RWPE1 (cell line): ENCODE results near the gene RACK1.

ENCODE experiments used
- CTCF ChIA-PET: fragments of 350-600 bp; sonication (Branson Sonifier 250); formaldehyde crosslinking; extraction: SDS; loops from one replicate; lab custom pipeline; 2021; lab: Yijun Ruan, JAX
- POLR2A ChIA-PET: fragments of 400-600 bp; formaldehyde crosslinking; extraction: SDS; loops from one replicate; lab custom pipeline; 2020; ENCODE audit warnings: antibody characterized with exemption; ENCODE audit not compliant: low non-redundant PET; lab: Yijun Ruan, JAX
- DNase-seq: peaks from one replicate; pipeline ENCODE4 v3.0.0; 2012; ENCODE audit warnings: low spot score
- H3K27ac ChIP-seq: fragments of 450-650 bp; 2 replicates; pipeline ENCODE4 v1.5.1; 2017
- CTCF ChIP-seq: fragments of 450-650 bp; conservative IDR thresholded peaks from 2 replicates; pipeline ENCODE4 v1.5.1; 2017; ENCODE audit warnings: low read depth, mild to moderate bottlenecking

The RACK1 gene

DNA sequence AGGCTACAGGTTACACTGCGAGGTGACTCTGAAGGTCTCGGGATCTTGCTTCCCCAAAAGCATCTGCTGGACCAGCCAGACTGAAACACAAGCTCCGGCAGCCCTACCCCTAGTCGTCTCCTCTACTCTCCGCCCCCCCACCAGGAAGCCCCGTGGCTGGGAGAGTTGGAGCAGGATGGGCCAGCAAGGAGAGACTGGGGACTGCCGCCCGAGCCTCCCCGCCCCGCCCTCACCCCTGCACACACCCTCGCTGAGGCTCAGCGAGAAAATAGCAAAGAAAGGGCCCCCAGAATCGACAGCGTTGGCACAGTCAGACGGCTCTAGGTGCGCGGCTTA lies 40.0 kb downstream of the RACK1 start:
- peak; percentile 55 for DNase-seq
- no peak for TF ChIP-seq CTCF
- ChIA-PET POLR2A (interaction anchor here (1.1 kb wide), 1 partner anchor 20 kb away, joined by 3 read pairs; no protein-coding TSS in a partner anchor), CTCF (interaction anchor here (1.4 to 2.1 kb wide), 3 partner anchors 10 to 19 kb away, joined by 4 to 10 read pairs (median 5); no protein-coding TSS in a partner anchor)
- H3K27ac ChIP-seq = peak overlapping the region; percentile 96

GRCh38 chr5:181203093-181203711 lies 40.5 kb downstream of the RACK1 start:
- ChIA-PET CTCF (interaction anchor here (1.4 to 1.7 kb wide), 2 partner anchors 9 to 19 kb away, joined by 4 to 5 read pairs; no protein-coding TSS in a partner anchor), POLR2A (interaction anchor here (0.9 to 1.1 kb wide), 2 partner anchors 11 to 20 kb away, joined by 3 to 4 read pairs; no protein-coding TSS in a partner anchor)
- TF ChIP-seq CTCF = no peak
- DNase-seq = peak; percentile 70
- peak overlapping the region; percentile 96 for H3K27ac ChIP-seq

DNA sequence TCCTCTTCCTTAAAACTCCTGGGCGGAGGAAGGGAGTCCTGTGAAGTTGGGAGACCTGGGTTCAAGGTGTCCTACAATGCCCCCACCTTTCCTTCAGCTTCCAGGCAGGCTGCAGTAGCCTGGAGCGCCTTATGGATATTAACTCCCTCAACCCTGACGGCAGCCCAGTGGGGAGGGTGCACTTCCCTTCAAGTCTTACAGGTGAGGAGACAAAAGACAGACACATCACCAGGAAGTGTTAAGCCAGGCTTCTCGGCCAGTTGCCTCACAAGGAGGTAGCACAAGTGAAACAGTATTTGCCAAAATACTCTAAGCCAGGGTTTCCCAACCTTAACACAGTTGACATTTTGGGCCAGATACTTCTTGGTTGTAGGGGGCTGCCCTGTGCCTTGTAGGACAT lies 42.9 kb downstream of the RACK1 start:
- CTCF ChIA-PET = interaction anchor here (1.4 kb wide), 1 partner anchor 11 kb away, joined by 4 read pairs; no protein-coding TSS in a partner anchor
- POLR2A ChIA-PET = no interaction called here

GRCh38 chr5:181199881-181200638 lies 43.6 kb downstream of the RACK1 start:
- ChIA-PET CTCF (interaction anchor here (0.6 to 1.2 kb wide), 4 partner anchors 27 to 710 kb away, joined by 3 to 5 read pairs (median 3); no protein-coding TSS in a partner anchor), POLR2A (no interaction called here)
- H3K27ac ChIP-seq = peak overlapping the region; percentile 51
- no peak for TF ChIP-seq CTCF
- no peak for DNase-seq

More for the DNA sequence above, 42.9 kb downstream of the RACK1 start:
- TF ChIP-seq CTCF = no peak
- no peak overlapping the region for H3K27ac ChIP-seq
- DNase-seq = no peak

DNA sequence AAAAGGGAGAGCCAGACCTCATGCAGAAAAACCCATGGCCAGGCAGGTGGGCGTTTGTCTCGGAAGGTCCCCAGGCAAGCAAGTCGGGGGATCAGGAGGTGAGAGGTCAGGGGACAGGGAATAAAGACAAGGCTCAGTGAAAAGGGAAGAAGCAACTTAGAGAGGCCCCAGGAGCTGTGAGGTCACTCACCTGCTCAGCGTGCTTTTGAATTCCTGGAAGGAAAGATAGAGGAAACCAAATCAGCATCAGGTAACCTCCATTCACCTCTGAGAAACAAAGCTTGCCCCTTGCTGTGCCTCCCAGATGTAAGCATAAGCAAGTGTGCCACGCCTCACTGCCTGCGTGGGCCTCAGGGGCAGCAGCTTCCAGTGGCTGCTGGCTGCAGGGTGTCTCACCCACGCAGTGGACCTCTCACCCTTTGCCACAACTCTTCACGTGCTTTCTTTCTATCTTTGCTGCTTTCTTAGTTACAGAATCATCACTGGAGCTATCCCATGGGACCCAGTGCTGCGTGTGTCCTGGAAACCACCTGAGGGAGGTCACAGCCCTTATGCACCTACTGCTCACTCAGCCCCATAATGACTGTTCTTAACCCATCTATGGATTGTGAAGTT lies 44.7 kb downstream of the RACK1 start:
- TF ChIP-seq CTCF = no peak
- no peak for DNase-seq
- CTCF ChIA-PET = interaction anchor here (0.6 to 1.2 kb wide), 4 partner anchors 26 to 709 kb away, joined by 3 to 5 read pairs (median 3); no protein-coding TSS in a partner anchor
- peak overlapping the region; percentile 27 for H3K27ac ChIP-seq
- POLR2A ChIA-PET = no interaction called here

- no peak for DNase-seq
- ChIA-PET POLR2A (interaction anchor here (0.5 kb wide), 1 partner anchor 1330 kb away, joined by 3 read pairs; no protein-coding TSS in a partner anchor), CTCF (no interaction called here)
- no peak for TF ChIP-seq CTCF
- H3K27ac ChIP-seq = peak overlapping the region; percentile 27
Measured at GRCh38 chr5:181198106-181198685, 45.5 kb downstream of the RACK1 start.
